ENCODE data around the gene SH3RF2.

GRCh38 chr5:145967296-145967695 lies 30.9 kb downstream of the SH3RF2 start:
- TF ChIP-seq CTCF (IDR thresholded peaks at IDR 0.05) (no peak), EP300 (IDR thresholded peaks at IDR 0.05) (no peak)

Data from ovary (tissue), 3 donors.